ENCODE results near the gene RPS14. TPM values are rescaled to one million over a fixed set of nuclear protein-coding genes. Genes with fewer than 3 reads are reported as not detected.

The RPS14 gene
- total and polyA plus RNA-seq, 2 of the 4 experiments (the other 2 are of a cell fraction) = 6,296 to 7,310 TPM

DNA sequence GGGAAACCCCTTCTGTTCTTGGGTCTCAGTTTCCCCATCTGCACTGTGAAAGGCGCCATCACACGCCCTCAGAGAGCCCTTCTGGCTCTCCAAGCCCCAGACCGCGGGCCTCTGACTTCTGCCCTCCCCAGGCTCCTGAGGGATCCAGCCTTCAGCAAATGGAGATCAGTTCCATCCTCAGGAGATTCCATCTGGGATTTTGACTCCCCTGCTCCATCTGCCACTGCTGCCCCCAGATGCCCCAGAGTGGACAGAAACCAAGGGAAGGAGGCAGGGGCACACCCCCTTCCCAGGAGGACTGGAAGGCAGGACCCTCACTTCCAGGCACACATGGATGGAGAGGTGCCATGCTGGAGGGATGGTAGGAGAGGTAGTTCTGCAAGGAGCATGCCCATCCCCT is 18.7 kb upstream of the RPS14 start (continued):
- TF ChIP-seq RCOR1 (IDR thresholded peaks at IDR 0.05; ENCODE audit: insufficient replicate concordance, low read length) = no peak
- no peak for TF ChIP-seq MXI1 (IDR thresholded peaks at IDR 0.05; ENCODE audit: borderline replicate concordance, low read depth, low read length)
- no peak for TF ChIP-seq MAFK (IDR thresholded peaks at IDR 0.05; ENCODE audit: low read depth, low read length)
- TF ChIP-seq, protein P1, sequence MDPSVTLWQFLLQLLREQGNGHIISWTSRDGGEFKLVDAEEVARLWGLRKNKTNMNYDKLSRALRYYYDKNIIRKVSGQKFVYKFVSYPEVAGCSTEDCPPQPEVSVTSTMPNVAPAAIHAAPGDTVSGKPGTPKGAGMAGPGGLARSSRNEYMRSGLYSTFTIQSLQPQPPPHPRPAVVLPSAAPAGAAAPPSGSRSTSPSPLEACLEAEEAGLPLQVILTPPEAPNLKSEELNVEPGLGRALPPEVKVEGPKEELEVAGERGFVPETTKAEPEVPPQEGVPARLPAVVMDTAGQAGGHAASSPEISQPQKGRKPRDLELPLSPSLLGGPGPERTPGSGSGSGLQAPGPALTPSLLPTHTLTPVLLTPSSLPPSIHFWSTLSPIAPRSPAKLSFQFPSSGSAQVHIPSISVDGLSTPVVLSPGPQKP (IDR thresholded peaks at IDR 0.05; ENCODE audit: borderline replicate concordance, low read depth, low read length) = no peak
- no peak for TF ChIP-seq CEBPB (IDR thresholded peaks at IDR 0.05; ENCODE audit: low read depth, low read length)
- no peak for TF ChIP-seq POLR2A (IDR thresholded peaks at IDR 0.05; ENCODE audit: low read depth, low read length)
